Hematopoietic multipotent progenitor cell treated with erythropoietin and hydrocortisone succinate and interleukin-3 and kit ligand, for 6 days (in vitro differentiated cells): Measurements from ENCODE around the gene KRT86.
"Not testable (repeated sequence)": the region's sequence is repeated elsewhere in the genome, so short reads cannot be mapped to it uniquely, and the experiment has no call there.

Experiments used
- DNase-seq: peaks from one replicate; pipeline ENCODE4 v3.0.0-alpha.2; 2015

Gene KRT86

GRCh38 chr12:52342781-52343490 lies 68.5 kb downstream of the KRT86 start:
- DNase-seq = no peak

DNA sequence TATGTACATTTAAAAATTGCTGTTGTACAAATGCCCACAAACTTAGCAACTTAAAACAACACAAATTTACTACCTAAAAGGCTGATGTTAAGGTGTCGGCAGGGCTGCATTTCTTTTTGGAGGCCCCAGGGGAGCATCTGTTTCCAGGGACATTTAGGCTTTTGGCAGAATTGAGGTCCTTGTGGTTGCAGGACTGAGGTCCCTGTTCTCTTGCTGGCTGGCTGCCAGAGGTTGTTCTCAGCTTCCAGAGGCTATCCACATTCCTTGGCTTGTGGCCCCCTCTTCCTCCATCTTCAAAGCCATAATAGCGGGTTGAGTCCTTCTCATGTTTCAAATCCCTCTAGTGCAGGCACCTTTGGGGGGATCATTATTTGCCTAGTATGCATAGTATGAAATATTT lies 69.1 kb downstream of the KRT86 start:
- no peak for DNase-seq

DNA sequence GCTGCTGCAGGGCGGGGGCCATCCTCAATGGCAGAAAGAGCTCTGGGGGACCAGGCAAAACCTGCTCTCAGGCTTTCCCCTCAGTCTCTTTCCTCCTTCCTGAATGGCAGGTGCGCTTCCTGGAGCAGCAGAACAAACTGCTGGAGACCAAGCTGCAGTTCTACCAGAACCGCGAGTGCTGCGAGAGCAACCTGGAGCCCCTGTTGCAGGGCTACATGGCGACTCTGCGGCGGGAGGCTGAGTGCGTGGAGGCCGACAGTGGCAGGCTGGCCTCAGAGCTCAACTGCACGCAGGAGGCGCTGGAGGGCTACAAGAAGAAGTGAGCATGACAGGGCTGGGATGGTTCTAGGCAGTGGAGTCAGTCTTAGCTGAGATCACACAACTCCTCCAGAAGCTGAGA lies 69.7 kb downstream of the KRT86 start:
- no peak for DNase-seq

GRCh38 chr12:52345041-52345440 lies 70.6 kb downstream of the KRT86 start:
- not testable (repeated sequence) for DNase-seq

GRCh38 chr12:52346593-52346992 lies 72.1 kb downstream of the KRT86 start:
- DNase-seq = no peak

- DNase-seq = no peak
Measured at GRCh38 chr12:52347016-52347415, 72.6 kb downstream of the KRT86 start.

GRCh38 chr12:52347551-52348510 lies 73.4 kb downstream of the KRT86 start:
- DNase-seq = no peak

DNA sequence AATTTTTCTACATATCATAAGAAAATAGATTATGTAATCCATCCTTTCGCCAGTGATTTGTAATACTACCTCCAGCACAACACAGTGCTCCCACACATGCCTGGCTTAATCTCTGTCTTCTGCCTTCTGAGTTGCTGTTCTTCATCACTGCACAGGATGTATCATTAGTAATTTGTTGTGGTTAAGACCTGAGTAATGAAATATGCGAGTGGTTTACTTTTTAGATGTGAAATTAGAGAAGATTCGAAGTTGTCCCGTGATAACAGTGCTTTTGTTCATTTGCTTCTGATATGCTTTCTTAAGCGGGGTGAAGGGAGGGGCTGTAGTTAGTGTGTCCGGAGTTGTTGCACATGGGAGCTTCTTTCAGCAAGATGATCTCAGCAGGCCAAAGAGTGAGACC lies 74.8 kb downstream of the KRT86 start:
- no peak for DNase-seq

- DNase-seq = no peak
Measured at GRCh38 chr12:52350021-52350620, 75.7 kb downstream of the KRT86 start.

GRCh38 chr12:52350786-52351185 lies 76.3 kb downstream of the KRT86 start:
- DNase-seq = no peak

DNA sequence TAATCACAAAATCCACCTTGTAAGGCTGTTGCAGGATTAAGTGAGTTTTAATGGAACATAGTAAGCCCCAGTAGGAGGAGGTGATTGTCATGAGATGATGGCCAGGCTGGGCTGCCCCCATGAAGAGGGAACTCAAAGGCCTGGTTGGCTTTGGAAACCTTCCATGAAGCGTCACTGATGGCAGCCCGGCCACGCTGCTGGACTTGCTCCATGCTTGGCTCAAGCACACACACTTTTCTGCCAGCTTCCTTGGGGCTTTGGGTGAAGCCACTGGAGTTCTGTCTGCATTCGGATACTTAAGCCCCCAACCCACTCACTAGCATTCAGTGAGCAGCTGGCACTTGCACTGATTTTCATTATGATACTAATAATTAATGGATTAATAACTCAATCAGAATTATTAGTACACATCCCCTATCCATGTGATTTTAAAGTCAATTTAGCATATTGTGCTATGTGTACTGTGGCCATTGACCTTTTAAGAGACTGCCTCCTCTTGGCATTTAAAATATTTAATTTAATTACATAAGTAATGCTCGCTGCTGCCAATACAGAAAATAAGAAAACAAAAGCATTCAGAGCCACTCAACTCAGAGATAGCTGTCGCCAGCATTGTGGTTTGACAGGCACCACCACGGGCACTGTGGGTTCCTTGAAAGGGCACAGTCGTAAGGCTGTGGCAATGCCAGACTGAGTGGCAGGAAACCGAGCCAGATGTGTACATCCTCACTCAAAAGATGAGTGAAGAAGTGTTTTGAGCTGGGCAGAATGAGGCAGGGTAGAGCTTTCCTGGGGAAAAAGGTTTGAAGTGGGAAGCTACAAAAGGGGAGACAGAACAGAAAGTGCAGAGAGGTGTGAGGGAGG lies 77.0 kb downstream of the KRT86 start:
- peak; percentile 46 for DNase-seq

DNA sequence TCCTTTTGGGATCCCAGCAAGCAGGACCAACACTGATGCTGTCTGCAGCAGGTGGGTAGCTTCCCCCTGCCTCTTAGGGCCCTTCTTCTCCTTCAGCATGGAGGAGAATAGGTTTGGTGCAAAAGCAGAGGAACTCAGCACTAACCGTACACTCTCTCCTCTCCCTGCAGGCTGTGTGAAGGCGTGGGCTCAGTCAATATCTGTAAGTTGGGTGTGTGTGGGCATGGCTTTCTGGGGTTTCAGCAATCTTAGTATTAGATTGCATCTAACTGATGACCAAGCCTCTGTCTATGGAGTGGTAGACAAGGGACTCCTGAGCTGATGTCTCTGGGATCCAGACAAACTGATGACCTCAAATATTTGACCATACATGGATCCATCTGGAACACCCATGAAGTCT lies 78.5 kb downstream of the KRT86 start:
- DNase-seq = no peak

- DNase-seq = no peak
Measured at GRCh38 chr12:52353766-52354165, 79.3 kb downstream of the KRT86 start.

DNA sequence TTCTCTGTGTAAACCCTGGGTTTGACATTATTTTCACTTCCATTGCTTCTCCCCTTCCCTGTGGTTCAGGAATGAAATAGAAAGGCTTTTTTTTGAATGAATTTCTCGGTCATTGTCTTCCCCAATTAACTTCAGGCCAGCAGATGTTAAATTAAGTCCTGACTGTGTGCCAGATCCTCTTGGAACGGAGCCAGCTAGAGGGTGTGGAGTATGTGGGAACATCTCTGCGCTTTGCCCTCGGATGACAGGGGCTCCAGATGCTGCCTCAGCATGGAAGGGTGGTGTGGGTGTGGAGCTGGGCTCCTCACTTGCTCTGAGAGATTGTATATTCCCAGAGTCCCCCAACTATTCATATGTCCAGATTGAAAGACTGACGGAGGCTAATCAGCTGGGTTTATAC lies 79.8 kb downstream of the KRT86 start:
- DNase-seq = no peak

DNA sequence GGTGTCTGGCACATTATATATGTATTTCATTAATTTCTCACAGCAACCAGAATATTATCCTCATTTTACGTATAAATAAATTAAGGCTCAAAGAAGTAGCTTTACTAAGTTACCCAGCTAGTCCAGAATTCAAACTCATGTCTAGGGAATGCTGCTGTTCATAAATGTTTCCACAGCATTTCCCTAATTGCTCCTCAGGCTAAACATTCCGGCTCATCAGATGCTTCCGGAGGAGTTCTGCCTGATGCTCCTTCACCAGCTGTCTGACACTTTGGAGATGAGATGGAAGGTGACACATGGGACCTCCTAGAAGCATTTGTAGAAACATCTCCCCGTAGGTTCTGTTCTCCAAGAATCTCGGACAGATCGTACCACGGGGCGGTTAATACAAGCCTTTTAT lies 80.7 kb downstream of the KRT86 start:
- no peak for DNase-seq

GRCh38 chr12:52356031-52356761 lies 81.8 kb downstream of the KRT86 start:
- DNase-seq = no peak

GRCh38 chr12:52356762-52357580 lies 82.5 kb downstream of the KRT86 start:
- no peak for DNase-seq
